ENCODE measurements around the gene SCTR. TPM values are rescaled to one million over a fixed set of nuclear protein-coding genes. Genes with fewer than 3 reads are reported as not detected.

SCTR gene
- total RNA-seq, 1 donor = not detected

DNA sequence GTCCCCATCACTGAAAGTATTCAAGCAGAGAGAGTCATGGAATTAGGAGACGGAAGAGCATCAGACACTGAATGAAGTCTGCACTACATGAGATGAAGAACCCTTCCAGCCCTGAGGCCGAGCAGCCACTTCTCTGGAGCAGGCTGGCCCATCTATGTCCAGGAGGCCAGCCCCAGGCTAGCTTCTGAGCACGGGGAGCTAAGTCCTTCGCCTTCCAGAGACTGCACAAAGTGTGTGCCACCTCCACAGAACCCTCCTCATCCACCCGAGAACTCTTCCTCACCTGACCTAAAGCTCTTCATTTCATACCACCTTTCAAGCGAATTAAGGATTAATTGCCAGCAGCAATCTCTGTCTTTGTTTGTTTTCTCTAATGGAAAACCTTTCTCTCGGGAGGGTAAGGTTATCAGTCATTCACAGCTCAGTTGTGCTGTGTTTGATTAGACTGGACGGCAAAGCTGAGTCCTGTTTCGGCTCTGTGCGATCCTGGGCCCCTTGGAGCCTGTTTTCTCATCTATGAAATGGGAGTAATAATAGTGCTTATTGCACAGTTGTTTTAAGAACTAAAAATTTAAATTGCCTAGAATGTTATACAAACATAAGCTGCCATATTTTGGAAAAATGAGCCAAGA, 38.0 kb downstream of the SCTR start:
- Histone ChIP-seq H3K27me3 (ENCODE audit: insufficient read depth, low read length) (no peaks in the 10 kb centered on the region), H3K4me3 (ENCODE audit: low read length) (no peak overlapping the region), H3K4me1 (ENCODE audit: insufficient read depth, low read length) (no peaks in the 10 kb centered on the region), H3K9me3 (ENCODE audit: low read depth, low read length) (no peaks in the 10 kb centered on the region)

- H3K9me3 ChIP-seq (ENCODE audit: low read depth, low read length) = no peaks in the 10 kb centered on the region
- H3K27me3 ChIP-seq (ENCODE audit: insufficient read depth, low read length) = no peaks in the 10 kb centered on the region
- H3K4me3 ChIP-seq (ENCODE audit: low read length) = no peak overlapping the region
- H3K4me1 ChIP-seq (ENCODE audit: insufficient read depth, low read length) = no peaks in the 10 kb centered on the region
Measured at GRCh38 chr2:119485336-119486110, 38.8 kb downstream of the SCTR start.

- Histone ChIP-seq H3K27me3 (ENCODE audit: insufficient read depth, low read length) (no peaks in the 10 kb centered on the region), H3K4me3 (ENCODE audit: low read length) (no peak overlapping the region), H3K4me1 (ENCODE audit: insufficient read depth, low read length) (no peaks in the 10 kb centered on the region), H3K9me3 (ENCODE audit: low read depth, low read length) (no peaks in the 10 kb centered on the region)
Measured at GRCh38 chr2:119484834-119485233, 39.4 kb downstream of the SCTR start.

DNA sequence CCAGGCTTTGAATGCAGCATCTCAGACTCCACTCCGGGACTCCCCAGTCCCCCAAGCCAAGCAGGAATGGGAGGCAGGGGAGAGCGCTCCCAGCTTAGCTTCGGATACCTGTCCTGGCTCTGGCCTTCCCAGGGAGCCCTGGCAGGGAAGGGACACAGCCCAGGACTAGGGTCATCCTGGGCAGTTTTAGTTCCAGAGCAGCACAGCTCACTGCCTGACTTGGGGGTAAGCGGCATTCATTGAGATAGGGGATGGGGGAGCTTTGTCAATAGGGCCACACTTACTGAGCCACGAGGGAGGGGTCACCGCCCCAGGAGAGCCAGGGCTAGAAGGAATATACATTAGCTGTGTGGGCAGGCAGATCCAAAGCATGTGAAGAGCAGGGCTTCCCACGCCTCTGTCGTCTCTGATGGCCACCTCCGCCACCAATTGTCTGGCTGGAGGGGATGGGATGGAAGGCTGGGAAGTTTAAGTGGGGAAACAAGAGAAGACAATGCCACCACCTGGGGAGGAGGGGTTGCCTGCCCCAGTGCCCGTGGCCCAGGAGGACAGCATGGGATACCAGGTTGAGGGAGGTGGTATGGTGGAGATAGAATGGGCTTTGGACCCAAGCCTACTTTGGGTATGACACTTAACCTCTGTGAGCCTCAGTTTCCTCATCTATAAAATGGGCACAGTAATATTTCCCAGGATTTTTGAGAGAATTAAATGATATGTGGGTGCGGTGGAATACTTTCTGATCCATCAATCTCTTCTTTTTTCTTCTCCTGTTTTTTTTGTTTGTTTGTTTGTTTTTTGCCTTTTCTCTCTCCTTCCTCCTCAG, 40.2 kb downstream of the SCTR start:
- H3K4me3 ChIP-seq (ENCODE audit: low read length) = no peak overlapping the region

GRCh38 chr2:119483395-119483753, 40.9 kb downstream of the SCTR start:
- Histone ChIP-seq H3K4me3 (ENCODE audit: low read length) (no peak overlapping the region), H3K27me3 (ENCODE audit: insufficient read depth, low read length) (no peaks in the 10 kb centered on the region), H3K4me1 (ENCODE audit: insufficient read depth, low read length) (no peaks in the 10 kb centered on the region), H3K9me3 (ENCODE audit: low read depth, low read length) (no peaks in the 10 kb centered on the region)

More for the DNA sequence above, 40.2 kb downstream of the SCTR start:
- Histone ChIP-seq H3K27me3 (ENCODE audit: insufficient read depth, low read length) (no peaks in the 10 kb centered on the region), H3K4me1 (ENCODE audit: insufficient read depth, low read length) (no peaks in the 10 kb centered on the region), H3K9me3 (ENCODE audit: low read depth, low read length) (no peaks in the 10 kb centered on the region)

DNA sequence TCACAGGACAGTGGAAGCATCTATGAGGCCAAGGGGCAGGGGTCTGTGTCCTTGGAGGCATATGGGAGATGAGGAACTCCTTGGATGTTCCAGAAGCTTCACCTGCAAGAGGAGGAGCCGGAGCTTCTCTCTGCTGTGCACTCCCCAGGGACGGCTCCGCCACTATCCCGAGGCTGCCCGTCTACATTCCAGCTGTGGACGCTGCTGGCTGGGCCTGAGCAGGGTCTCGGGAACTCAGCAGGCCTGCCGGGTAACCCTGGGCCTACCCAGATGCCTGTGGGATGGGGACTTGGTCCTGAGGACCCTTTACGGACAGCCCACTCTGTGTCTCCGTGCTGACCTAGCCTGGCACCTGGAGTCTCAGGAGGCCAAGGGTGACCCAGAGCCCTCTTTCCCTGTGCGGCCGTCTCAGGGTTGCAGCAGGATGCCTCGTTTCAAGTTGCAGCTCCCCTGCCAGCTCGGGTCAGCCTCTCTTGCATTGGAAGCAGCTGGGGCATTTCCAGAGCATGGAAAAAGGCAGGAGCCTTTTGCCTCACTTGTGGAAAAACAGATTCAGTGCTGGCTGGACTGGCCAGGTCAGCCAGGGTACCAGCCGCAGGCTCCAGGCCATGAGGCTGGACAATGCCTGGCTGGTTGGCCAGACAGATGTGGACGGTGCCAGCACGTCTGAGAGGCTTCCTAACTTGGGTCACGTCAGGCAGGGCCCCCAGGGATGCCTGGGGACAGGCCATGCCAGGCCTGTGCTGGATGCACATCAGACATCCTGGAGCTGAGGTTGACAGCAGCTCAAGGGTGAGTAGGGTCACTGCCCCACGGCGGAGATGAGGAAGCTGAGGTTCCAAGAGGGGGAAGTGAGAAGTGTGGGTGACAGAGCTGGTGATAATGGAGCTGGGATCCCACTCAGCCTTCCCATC, 41.5 kb downstream of the SCTR start:
- Histone ChIP-seq H3K9me3 (ENCODE audit: low read depth, low read length) (no peaks in the 10 kb centered on the region), H3K27me3 (ENCODE audit: insufficient read depth, low read length) (no peaks in the 10 kb centered on the region), H3K4me1 (ENCODE audit: insufficient read depth, low read length) (no peaks in the 10 kb centered on the region), H3K4me3 (ENCODE audit: low read length) (no peak overlapping the region)

GRCh38 chr2:119481501-119482455, 42.5 kb downstream of the SCTR start:
- Histone ChIP-seq H3K4me1 (ENCODE audit: insufficient read depth, low read length) (no peaks in the 10 kb centered on the region), H3K27me3 (ENCODE audit: insufficient read depth, low read length) (no peaks in the 10 kb centered on the region), H3K9me3 (ENCODE audit: low read depth, low read length) (no peaks in the 10 kb centered on the region), H3K4me3 (ENCODE audit: low read length) (no peak overlapping the region)

- no peaks in the 10 kb centered on the region for H3K4me1 ChIP-seq (ENCODE audit: insufficient read depth, low read length)
- no peaks in the 10 kb centered on the region for H3K9me3 ChIP-seq (ENCODE audit: low read depth, low read length)
- no peaks in the 10 kb centered on the region for H3K27me3 ChIP-seq (ENCODE audit: insufficient read depth, low read length)
- H3K4me3 ChIP-seq (ENCODE audit: low read length) = no peak overlapping the region
Measured at GRCh38 chr2:119480718-119481142, 43.6 kb downstream of the SCTR start.

- no peak overlapping the region for H3K4me3 ChIP-seq (ENCODE audit: low read length)
- no peaks in the 10 kb centered on the region for H3K4me1 ChIP-seq (ENCODE audit: insufficient read depth, low read length)
- no peaks in the 10 kb centered on the region for H3K9me3 ChIP-seq (ENCODE audit: low read depth, low read length)
- no peaks in the 10 kb centered on the region for H3K27me3 ChIP-seq (ENCODE audit: insufficient read depth, low read length)
Measured at GRCh38 chr2:119480184-119480583, 44.1 kb downstream of the SCTR start.

- no peaks in the 10 kb centered on the region for H3K27me3 ChIP-seq (ENCODE audit: insufficient read depth, low read length)
- no peaks in the 10 kb centered on the region for H3K4me1 ChIP-seq (ENCODE audit: insufficient read depth, low read length)
- no peaks in the 10 kb centered on the region for H3K9me3 ChIP-seq (ENCODE audit: low read depth, low read length)
- H3K4me3 ChIP-seq (ENCODE audit: low read length) = no peak overlapping the region
Measured at GRCh38 chr2:119478978-119479295, 45.3 kb downstream of the SCTR start.

DNA sequence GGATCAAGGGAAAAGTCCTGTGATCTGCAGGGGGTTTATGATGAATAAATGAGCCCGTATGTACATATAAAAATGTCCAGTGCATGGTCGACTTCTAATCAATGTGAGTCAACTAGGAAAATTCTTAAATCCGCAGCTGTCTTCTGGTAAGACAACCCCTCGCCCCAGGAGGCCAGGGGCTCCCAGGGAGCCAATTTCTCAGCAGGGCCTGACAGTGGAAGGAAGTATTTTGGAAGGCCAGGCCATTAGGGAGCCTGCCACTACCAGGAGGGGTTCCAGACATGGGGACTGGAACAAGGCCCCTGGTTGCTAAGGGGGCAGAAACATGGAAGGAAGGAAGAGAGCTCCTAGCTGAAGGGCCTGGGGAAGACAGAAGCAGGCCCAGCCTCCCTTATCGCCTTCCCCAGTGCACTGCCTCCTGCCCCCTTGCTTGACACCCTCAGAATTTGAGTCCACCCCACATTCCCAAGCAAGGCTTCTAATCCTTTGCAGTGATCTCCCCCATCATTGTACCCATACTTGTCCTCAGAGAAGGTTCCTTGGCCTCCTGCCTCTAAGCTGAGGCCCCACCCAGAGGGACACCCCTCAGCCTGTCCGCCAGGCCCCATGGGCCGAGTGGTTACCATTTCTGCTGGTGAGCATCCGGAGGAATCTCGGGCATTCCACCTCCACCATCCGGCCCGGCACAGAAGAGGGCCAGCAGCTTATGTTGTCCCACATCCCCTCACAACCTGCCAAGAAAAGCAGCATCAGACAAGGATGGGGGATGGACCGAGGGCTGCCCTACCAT, 45.9 kb downstream of the SCTR start:
- Histone ChIP-seq H3K27me3 (ENCODE audit: insufficient read depth, low read length) (no peaks in the 10 kb centered on the region), H3K9me3 (ENCODE audit: low read depth, low read length) (no peaks in the 10 kb centered on the region), H3K4me3 (ENCODE audit: low read length) (no peak overlapping the region), H3K4me1 (ENCODE audit: insufficient read depth, low read length) (no peaks in the 10 kb centered on the region)

GRCh38 chr2:119477113-119477505, 47.2 kb downstream of the SCTR start:
- Histone ChIP-seq H3K4me3 (ENCODE audit: low read length) (no peak overlapping the region), H3K9me3 (ENCODE audit: low read depth, low read length) (no peaks in the 10 kb centered on the region), H3K4me1 (ENCODE audit: insufficient read depth, low read length) (no peaks in the 10 kb centered on the region), H3K27me3 (ENCODE audit: insufficient read depth, low read length) (no peaks in the 10 kb centered on the region)
